Measurements from ENCODE around the gene LGMN. TPM values are rescaled to one million over a fixed set of nuclear protein-coding genes. Genes with fewer than 3 reads are reported as not detected.

LGMN gene
- total and polyA plus RNA-seq, 11 donors: 78.8 to 327 (median 108) TPM

GRCh38 chr14:92659765-92660561, 88.5 kb downstream of the LGMN start:
- WGBS, 4 donors: 69 to 75% (median 71%) methylated on average over 10 to 11 of the region's 11 CpGs
- peaks cover 0 to 68% (median 17%) of the 10 kb centered on the region in 9 donors for H3K36me3 ChIP-seq
- no peaks in the 10 kb centered on the region for H3K27me3 ChIP-seq
- peak; percentile 69 to 71 (median 70) for ATAC-seq
- TF ChIP-seq POLR2A (IDR thresholded peaks at IDR 0.05): no peak
- TF ChIP-seq, protein P1, sequence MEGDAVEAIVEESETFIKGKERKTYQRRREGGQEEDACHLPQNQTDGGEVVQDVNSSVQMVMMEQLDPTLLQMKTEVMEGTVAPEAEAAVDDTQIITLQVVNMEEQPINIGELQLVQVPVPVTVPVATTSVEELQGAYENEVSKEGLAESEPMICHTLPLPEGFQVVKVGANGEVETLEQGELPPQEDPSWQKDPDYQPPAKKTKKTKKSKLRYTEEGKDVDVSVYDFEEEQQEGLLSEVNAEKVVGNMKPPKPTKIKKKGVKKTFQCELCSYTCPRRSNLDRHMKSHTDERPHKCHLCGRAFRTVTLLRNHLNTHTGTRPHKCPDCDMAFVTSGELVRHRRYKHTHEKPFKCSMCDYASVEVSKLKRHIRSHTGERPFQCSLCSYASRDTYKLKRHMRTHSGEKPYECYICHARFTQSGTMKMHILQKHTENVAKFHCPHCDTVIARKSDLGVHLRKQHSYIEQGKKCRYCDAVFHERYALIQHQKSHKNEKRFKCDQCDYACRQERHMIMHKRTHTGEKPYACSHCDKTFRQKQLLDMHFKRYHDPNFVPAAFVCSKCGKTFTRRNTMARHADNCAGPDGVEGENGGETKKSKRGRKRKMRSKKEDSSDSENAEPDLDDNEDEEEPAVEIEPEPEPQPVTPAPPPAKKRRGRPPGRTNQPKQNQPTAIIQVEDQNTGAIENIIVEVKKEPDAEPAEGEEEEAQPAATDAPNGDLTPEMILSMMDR (IDR thresholded peaks at IDR 0.05): no peak
- intact Hi-C loops (cut with DNase I): no loop called here
- H3K4me1 ChIP-seq: peaks cover 0 to 69% (median 21%) of the 10 kb centered on the region in 12 donors
- peak in 4 of 5 donors; percentile 48 to 79 (median 67) for DNase-seq
- no peaks in the 10 kb centered on the region for H3K9me3 ChIP-seq
- peak overlapping the region; percentile 43 to 91 (median 66) for H3K27ac ChIP-seq
- peak overlapping the region in 1 of 12 donors; percentile 5 for H3K4me3 ChIP-seq

DNA sequence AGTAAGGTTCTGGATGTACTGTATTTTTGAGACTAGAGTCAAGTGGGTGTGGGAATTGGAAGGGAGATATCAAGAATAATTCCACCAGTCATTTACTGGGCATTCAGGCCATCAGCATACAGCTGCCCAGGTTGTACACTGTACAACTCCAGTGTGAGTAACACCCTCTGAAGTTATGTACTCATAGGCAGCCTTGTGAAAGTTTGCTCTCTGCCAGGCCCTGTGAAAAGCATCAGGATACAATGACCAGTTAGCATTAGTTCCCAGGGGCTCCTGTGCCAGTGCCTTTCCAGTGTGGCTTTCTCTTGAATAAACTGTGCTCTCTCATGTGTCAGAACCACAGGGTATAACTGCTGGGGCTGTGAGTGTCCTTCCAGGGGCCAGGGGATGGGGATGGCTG, 89.7 kb downstream of the LGMN start:
- Histone ChIP-seq H3K4me1 (peaks cover 0 to 69% (median 21%) of the 10 kb centered on the region in 12 donors), H3K27ac (peak overlapping the region in 6 of 12 donors; percentile 54 to 91 (median 68)), H3K9me3 (no peaks in the 10 kb centered on the region), H3K4me3 (no peak overlapping the region), H3K36me3 (peaks cover 0 to 58% (median 18%) of the 10 kb centered on the region in 9 donors), H3K27me3 (no peaks in the 10 kb centered on the region)
- intact Hi-C loops (cut with DNase I): no loop called here
- DNase-seq: no peak
- ATAC-seq: no peak
- TF ChIP-seq POLR2A (IDR thresholded peaks at IDR 0.05): no peak
- TF ChIP-seq, protein P1 (IDR thresholded peaks at IDR 0.05): no peak

GRCh38 chr14:92658160-92658559, 90.3 kb downstream of the LGMN start:
- H3K27me3 ChIP-seq: no peaks in the 10 kb centered on the region
- H3K4me3 ChIP-seq: no peak overlapping the region
- TF ChIP-seq, protein P1 (IDR thresholded peaks at IDR 0.05): no peak
- no peak for TF ChIP-seq POLR2A (IDR thresholded peaks at IDR 0.05)
- no peaks in the 10 kb centered on the region for H3K9me3 ChIP-seq
- intact Hi-C loops (cut with DNase I): no loop called here
- H3K36me3 ChIP-seq: peaks cover 0 to 52% (median 22%) of the 10 kb centered on the region in 9 donors
- H3K4me1 ChIP-seq: peaks cover 0 to 69% (median 21%) of the 10 kb centered on the region in 12 donors
- WGBS, 4 donors: 83 to 88% (median 87%) methylated on average over 13 of the region's 13 CpGs
- peak overlapping the region in 9 of 12 donors; percentile 6 to 95 (median 54) for H3K27ac ChIP-seq
- ATAC-seq (no peak), DNase-seq (no peak)

GRCh38 chr14:92657457-92658142, 90.8 kb downstream of the LGMN start:
- Histone ChIP-seq H3K4me3 (no peak overlapping the region), H3K9me3 (no peaks in the 10 kb centered on the region), H3K27me3 (no peaks in the 10 kb centered on the region), H3K36me3 (peaks cover 0 to 50% (median 26%) of the 10 kb centered on the region in 9 donors), H3K27ac (peak overlapping the region in 11 of 12 donors; percentile 7 to 95 (median 55)), H3K4me1 (peaks cover 0 to 69% (median 21%) of the 10 kb centered on the region in 12 donors)
- TF ChIP-seq POLR2A (IDR thresholded peaks at IDR 0.05): no peak
- TF ChIP-seq, protein P1 (IDR thresholded peaks at IDR 0.05): no peak
- intact Hi-C loops (cut with DNase I): no loop called here
- peak; percentile 48 to 78 (median 68) for ATAC-seq
- peak; percentile 54 to 83 (median 81) for DNase-seq
- 51 to 60% (median 54%) methylated on average over 12 to 13 of the region's 13 CpGs for WGBS, 4 donors
